GM18861 (cell line): ENCODE data around the gene REC8.

Source experiments
- ATAC-seq: cut with Tn5 transposase; IDR thresholded peaks from one replicate; pipeline ENCODE4 v1.9.1; 2021; ENCODE audit not compliant: unreplicated experiment

Gene REC8

DNA sequence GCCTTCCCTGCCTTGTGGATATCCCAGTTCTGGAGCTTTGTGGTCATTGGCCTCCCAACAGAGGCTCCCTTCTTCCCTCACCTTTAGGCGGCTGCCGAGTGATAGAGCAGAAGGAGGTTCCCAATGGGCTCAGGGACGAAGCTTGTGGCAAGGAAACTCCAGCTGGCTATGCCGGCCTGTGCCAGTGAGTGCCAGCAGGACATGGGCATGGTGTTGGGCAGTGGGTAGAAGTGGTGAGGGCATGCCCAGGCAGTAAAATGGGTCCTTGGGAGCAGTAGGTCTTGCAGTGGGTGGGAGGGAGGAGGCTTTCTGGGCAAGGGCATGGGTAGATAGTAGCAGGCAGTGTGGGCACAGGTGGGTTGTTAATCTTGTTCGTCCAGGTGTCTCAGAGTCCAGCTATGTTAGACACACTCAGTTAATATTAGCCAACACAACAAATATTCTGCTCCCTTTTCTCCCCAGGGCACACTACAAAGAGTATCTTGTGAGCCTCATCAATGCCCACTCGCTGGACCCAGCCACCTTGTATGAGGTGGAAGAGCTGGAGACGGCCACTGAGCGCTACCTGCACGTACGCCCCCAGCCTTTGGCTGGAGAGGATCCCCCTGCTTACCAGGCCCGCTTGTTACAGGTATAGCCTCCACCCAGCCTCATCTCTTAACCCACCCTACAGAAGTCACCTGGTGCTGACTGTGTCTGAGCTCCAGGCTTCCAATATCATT, 11.9 kb upstream of the REC8 start:
- no peak for ATAC-seq

DNA sequence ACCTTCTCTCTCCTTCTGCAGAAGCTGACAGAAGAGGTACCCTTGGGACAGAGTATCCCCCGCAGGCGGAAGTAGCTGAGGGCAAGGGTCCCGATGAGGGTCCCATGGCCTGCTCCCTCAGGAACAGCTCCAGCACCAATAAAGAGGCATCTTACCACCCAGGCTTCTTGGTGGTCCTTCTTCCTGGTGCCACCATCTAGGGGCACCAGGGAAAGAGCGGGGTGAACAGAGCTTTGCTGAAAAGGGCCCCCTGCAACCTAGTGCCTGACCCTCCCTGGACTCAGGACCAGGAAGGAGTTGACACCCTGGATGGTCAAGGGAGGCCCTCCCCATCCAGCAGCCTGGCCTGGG, 11.4 kb upstream of the REC8 start:
- ATAC-seq: no peak

DNA sequence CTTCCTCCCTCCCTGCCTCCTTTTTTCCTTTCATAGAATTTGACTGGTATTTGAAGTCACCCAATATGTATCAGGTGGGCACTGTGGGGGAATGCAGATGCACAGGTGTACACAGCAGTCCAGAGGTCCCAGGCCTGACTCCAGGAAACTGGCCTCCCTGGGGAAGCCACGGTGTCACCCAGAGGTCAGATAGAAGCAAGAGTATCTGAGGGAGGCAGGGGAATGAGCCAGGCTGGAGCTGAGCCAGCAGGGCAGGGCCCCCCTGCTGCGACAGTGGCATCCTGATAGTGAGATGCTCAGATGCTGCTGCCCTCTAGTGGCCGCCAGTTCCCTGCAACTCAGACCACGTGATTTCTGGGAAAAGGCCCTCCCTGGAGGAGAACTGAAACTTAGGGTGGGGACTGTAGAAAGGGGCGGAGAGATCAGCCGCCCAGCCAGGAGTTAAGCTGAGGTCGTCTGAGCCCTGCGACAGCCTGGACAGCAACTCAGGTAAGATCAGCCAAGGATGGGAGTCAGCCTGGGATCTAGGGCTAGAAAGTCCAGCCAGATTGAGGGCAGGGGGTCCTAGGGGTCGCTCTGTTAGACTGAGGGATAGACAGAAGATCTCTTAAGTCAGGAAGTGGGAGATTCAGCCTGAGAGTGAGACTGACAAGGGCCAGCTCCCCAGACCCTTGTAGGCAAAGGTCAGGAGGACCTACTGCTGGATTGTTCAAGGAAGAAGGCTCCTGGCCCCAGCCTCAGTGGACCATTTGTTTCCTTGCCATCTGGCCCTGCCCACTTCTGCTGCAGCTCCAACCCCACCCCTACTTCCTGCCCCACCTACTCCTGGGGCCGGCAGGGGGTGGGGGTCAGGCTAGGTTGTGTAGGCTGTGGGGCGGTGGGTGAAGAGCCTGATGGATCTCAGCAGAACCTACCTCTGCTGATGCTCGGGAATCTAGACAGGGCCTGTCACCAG, 10.8 kb upstream of the REC8 start, which contains the start of gene IRF9:
IRF9 (plus strand) TSS at position 416 of the 955 bp plus-strand sequence. CDS start 880 bp downstream, outside the sequence.
- peak; percentile 72 for ATAC-seq

DNA sequence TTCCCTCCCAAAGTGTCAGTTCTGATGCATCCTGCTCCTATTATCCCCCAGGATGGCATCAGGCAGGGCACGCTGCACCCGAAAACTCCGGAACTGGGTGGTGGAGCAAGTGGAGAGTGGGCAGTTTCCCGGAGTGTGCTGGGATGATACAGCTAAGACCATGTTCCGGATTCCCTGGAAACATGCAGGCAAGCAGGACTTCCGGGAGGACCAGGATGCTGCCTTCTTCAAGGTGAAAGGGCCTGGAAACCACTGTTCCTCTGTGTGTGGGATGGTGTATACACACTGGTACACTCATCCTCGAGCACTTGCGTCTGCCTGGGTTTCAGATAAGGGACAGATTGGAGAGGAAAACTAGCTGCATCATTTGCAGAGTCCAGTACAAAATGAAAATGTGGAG, 9.8 kb upstream of the REC8 start:
- ATAC-seq: no peak

DNA sequence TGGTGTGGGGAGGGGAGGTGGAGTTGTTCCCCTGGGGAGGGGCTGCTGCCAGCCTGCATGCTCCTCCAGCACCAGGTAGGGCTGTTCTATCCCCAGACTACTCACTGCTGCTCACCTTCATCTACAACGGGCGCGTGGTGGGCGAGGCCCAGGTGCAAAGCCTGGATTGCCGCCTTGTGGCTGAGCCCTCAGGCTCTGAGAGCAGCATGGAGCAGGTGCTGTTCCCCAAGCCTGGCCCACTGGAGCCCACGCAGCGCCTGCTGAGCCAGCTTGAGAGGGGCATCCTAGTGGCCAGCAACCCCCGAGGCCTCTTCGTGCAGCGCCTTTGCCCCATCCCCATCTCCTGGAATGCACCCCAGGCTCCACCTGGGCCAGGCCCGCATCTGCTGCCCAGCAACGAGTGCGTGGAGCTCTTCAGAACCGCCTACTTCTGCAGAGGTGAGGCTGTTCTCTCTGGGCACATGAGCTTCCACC, 7.3 kb upstream of the REC8 start:
- ATAC-seq: no peak

DNA sequence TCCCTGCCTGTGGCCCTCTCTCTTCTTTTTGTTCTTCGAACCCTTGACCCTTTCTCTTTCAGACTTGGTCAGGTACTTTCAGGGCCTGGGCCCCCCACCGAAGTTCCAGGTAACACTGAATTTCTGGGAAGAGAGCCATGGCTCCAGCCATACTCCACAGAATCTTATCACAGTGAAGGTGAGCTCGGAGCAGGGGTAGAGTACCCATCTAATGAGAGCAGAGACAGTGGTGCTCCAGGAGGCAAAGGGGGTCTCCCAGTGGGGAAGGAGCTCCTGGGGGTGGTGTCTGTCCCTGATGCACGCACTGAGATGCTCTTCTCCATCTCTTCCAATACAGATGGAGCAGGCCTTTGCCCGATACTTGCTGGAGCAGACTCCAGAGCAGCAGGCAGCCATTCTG, 6.1 kb upstream of the REC8 start:
- ATAC-seq: no peak

DNA sequence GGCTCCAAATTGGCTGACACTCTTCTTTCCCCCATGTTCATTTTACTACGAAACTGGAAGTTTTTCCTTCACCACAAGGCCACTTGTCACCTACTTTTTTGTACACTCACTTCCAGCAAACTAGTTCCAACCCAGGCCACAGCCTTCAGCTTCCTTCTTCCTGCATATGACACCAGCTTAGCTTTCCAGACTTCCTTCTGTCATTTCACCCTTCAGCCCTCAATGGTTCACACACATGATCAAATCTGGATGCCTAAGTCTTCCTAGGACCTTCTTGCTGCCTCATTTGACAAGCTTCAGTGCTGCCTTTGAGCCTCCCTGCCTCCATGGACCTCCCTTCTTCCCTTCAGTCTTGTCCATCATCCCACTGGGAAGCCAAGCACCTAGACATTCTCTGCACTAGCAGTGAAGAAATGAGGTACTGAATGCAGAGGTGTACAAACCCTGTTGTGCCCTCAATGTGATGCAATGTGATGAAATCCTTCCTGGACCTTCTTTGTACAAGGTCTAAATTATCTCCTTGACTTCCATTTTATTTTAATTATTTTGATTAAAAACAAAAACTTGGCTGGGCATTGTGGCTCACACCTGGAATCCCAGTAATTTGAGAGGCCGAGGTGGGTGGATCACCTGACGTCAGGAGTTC, 4.3 kb upstream of the REC8 start:
- no peak for ATAC-seq

DNA sequence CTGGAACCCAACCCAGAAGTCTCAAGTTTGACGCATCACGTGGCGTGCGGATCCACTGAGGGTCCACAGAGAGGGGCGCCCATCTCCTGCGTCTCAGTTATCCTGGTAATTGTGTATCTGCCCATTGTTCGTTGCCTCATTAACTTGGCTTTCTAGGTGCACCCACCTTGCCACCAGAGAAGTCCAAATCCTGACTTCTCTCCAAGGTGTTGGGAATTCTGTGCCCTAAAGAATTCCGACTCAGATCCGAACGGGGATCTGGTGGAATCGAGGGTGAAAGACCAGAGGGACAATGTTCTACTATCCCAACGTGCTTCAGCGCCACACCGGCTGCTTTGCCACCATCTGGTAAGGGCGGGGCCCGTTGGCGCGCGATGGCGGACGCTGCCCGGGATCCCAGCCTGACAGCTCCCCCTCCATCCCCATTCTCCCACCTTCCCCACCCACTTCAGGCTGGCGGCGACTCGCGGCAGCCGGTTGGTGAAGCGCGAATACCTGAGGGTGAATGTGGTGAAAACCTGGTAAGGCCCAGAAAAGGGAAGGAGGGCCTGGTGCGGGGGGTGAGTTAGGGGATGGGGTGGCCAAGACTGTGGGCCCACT, 481 bp downstream of the REC8 start:
- no peak for ATAC-seq

DNA sequence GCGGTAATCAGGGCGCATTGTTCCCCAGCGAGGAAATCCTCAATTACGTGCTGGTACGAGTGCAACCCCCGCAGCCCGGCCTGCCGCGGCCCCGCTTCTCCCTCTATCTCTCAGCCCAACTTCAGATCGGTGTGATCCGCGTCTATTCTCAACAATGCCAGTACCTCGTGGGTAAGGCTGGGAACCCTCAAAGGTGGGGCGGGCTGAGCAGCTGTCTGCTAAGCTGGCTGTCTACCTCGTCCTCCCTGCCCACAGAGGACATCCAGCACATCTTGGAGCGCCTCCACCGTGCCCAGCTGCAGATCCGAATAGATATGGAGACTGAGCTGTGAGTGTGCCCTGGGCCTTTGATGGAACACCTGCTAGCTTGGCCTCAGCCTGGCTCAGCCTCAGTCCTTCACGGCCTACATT, 996 bp downstream of the REC8 start:
- no peak for ATAC-seq

DNA sequence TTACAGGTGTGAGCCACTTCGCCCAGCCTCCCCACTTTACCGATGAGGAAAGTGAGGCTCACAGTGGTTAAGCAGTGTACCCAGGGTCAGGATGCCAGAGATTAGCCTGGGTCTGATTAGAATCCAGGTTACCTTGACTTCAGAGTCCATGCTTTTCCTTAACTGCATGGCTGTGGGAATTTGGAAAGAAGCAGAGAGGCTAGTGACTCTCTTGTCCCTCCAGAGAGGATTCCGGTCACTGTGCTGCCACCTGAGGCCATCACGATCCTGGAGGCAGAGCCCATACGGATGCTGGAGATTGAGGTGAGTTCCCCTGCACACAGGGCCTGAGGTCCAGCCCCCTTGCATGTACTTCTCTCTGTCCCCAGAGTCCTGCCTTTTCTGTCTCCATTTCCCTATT, 4.7 kb downstream of the REC8 start:
- ATAC-seq: no peak

DNA sequence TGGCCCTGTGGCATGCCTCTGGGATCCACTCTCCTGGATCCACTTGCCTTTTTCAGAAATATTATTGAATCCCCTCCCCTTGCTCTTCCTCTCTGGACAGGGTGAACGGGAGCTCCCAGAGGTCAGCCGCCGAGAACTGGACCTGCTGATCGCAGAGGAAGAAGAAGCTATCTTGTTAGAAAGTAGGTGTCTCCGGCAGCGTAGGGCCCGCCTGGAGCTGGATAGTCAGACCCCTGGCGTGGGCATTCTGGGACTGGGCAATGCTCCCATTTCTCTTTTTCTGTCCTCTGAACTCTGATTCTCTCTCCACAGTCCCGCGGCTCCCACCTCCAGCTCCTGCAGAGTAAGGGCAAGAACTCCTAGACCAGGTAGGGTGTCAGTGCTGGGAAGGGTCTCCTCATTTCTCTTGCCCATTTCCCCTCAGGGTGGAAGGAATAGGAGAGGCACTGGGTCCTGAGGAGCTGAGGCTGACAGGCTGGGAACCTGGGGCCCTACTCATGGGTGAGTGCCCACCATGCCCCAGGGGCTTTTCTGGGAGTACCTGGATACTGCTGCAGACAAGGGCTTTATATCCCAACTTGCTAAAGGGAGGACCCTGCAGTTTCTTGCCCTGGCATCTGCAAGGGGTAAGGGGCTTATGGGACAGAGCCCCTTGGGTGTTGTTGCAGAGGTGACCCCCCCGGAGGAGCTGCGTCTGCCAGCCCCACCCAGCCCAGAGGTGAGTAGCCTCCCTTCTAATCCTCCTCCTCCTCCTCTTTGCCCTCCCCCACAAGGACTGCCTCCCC, 5.4 kb downstream of the REC8 start:
- no peak for ATAC-seq

DNA sequence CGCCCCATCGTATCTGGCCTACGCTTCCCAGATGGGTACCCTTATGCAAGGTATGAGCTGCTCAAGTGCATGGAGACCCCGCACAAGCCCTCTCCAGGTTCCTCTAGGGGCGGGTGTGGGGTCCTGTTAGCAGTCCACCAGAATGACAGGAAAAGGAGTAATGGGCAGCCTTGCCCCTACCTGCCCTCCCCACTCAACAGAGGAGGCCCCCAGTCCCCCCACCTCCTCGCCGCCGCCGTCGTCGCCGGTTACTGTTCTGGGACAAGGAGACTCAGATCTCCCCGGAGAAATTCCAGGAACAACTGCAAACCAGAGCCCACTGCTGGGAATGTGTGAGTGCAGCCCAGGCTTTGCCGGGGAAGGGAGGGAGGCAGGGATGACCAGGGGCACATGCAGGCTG, 6.0 kb downstream of the REC8 start:
- no peak for ATAC-seq

DNA sequence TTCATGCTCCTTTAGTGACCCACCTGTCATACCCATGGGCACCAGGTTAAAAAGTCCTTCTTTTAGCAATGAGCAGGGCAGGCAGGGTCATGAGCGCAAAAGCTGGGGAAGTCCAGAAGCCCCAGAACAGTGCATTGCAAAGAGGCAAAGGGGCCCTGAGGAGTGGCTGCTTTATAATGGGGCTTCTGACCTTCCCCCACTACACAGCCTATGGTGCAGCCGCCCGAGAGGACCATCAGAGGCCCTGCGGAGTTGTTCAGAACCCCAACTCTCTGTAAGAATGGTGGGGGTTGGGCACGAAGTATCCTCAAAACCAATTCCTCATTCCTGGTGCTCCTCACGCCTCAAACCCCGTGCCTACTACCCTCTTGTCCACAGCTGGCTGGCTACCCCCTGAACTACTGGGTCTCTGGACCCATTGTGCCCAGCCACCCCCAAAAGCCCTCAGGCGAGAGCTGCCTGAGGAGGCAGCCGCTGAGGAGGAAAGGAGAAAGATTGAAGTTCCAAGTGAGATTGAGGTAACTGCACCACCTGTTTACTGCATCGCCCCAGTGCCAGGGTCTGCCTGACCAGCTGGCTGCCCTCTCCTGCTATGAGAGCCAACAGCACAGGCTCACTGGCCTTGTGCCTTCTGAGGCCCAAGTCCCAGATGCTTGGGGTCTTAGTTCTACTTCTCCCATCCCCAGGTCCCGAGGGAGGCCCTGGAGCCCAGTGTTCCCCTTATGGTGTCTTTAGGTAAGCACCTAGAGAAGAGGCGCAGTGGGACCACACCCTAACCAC, 6.7 kb downstream of the REC8 start:
- ATAC-seq: no peak

DNA sequence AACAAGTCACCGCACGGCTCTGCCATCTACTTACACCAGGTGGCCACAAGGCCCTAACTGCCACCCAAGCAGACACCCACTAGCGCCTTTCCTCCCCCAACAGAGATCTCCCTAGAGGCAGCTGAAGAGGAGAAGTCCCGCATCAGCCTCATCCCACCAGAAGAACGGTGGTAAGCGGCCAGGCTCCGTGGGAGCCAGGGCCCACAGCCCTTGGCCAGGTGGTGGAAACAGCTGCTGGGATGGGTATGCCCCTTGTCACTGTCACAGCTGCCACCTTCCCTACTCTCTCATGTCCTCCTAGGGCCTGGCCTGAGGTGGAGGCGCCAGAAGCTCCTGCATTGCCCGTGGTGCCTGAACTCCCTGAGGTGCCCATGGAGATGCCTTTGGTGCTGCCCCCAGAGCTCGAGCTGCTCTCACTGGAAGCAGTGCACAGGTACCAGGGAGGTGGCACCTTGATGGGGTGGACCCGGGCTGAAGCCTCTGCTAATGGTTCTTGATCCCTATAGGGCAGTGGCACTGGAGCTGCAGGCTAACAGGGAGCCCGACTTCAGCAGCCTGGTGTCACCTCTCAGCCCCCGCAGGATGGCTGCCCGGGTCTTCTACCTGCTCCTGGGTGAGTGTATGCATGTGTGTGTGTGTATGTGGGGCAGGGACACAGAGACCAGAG, 7.5 kb downstream of the REC8 start:
- no peak for ATAC-seq

DNA sequence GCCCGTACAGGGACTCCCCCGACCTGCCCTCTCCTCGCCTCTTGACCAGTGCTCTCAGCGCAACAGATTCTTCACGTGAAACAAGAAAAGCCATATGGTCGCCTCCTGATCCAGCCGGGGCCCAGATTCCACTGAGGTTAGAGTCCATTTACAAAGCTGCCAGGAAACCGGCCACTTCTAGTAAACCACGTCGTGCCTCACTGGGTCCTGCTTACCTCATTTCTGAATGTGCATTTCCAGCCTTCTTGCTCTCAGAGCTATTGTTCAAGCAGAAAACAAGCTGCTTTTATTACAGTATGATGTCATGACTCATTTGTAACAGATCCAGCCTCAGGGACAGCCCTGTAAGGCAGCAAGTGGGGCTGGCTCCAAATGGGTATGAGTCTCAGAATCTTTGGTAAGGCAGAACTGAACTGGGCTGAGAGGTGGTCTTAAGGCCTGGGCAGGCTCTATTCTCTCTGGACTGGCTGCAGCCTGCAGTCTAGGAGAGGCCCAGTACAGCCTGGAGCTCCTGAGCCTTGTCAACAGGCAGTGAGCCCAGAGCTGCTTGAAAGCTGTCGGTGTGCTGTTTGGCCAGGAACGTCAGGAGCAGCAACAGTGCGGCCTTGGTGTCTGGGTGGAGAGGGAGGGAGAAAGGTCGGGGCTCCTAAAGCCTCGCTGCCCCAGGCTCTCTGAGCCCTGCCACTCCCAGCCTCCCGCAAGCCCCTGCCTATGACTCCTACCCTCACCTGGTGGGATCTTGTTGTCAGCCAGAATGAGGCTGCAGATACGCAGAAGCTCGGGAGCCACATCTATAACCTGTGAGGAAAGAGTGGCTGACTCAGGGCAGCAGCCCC, 8.3 kb downstream of the REC8 start:
- ATAC-seq: no peak

DNA sequence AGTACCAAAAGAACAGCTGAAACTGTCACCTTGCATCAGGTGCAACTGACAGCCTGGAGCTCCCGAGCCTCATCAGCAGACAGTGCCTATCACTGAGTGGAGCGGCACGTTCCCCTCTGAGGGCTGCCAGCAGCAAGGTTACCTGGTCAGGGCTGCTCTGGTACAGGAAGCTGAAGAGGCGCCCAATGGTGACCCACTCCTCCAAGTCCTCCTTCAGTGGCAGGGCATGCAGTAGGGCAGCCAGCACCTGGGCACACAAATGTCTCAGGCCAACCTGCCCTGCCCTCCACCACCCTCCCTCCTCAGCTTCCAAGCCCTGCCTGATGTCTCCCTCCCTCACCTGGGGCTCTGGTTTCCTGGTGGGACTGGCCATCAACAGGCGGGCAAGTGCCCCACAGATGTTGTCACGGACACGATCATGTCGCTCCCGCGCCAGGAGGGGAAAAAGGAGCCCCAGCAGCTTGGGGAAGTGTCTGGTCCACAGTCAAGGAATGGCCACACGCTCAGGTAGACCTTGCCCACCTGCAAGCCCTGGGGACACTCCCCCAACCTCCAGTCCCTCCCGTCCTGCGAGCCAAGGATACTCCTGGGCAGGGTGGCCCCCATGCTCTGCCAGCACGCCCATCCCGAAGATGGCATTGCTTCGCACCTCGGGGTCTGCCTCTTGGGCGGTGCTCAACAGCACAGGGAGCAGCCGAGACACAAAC, 9.6 kb downstream of the REC8 start:
- ATAC-seq: no peak

DNA sequence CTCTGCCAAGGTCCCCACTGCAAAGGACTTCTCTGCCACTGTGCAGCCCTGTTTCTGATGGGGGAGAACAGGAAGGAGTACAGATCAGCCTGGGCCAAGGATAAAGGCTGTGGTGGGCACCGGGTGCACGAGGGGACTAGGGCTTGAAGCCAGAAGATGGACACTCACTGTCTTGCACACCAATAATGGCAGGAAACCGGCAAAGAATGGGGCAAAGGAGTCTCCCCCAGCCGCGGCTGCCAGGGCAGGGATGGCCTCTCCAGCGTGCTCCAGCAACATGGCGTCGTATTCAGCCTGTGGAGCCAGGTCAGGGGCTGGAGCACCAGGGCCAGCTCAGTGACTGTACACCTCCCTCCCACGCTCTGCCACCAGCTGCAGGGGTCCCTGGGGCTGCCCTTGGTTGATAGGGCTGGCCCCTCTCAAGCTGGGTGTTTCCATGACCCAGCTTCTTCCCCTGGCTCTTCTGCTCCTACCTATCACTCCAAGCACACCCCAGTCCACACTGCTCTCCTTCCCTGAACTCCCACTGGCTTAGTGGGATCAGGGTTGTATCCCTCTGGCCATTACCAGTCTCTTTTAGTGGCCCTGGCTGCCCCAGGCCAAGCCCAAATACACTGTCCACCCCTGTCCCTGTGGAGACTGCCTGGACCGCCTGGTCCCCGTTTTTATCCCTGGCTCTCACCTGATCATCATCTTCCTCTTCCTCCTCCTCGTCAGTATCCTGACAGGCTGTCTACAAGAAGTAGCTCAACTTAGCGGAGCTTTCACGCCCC, 10.4 kb downstream of the REC8 start:
- no peak for ATAC-seq
